GM19438 (cell line): ENCODE measurements around the gene ESF1.
"Not testable (repeated sequence)": the region's sequence is repeated elsewhere in the genome, so short reads cannot be mapped to it uniquely, and the experiment has no call there.

Experiments
- ATAC-seq: cut with Tn5 transposase; IDR thresholded peaks from one replicate; pipeline ENCODE4 v1.9.1; 2021; ENCODE audit warnings: low read depth; ENCODE audit not compliant: unreplicated experiment

Gene ESF1

DNA sequence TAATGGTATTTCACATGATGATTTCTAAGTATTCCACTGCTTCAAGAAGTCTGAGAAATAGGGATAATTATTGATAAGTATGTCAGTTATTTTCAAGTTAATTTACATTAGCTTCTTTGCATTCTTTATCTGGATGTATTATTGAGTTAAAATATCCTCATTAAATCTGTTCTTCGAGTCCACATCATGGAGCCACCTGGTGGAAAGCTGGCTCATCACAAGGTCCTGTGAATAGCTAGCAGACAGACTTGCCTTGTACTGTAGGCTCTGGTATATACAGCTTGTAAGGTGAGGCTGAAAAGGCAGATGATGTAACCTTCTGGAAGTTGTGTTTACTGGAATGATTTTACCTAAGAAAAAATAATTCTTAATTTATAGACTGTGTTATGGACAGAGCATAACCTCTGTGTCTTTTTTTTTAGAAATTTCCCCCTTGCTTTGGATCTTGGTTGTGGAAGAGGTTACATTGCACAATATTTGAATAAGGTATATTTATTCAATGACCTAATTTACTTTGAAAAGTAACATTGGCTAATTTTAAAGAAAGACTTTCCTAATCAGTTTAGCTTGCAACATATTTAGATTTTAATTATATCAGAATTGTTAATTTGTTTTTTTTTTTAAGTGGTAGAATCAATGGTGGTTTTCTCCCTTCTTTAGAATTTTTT, 3.6 kb upstream of the ESF1 start:
- ATAC-seq, result no peak

DNA sequence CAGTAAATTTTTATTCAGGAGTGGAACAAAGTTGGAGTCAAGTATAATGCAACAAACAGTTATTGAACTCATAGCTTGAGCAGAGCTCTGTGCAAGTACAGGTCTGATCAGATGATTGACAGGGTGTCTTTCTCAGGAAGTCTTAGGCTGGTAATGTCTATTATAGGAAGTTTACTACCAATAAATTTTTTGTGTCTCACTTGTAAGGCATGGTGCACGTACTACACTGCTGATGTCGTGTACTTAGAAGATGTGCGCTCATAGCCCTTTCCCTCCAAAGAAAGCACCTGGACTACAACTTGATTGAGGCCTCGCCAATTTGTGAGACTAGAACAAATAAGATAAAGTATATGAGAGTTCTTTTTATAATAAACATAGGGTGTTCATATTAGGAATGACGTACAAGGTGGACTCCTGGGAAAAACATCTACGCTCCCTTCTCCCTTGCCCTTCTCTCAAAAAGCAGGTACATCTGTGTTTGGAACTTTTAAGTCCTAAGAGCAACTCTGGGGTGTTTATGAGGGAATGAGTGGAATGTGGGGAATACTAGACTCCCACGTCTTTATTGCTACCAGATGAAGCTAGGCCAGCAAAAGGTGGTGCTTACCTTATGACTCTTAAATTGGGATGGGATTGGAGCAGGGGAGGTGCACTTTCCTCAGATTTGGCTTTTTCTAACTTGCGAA, 1.6 kb upstream of the ESF1 start:
- ATAC-seq, result no peak

- ATAC-seq, result peak; percentile 3
Measured at GRCh38 chr20:13784271-13784892, 337 bp downstream of the ESF1 start.

DNA sequence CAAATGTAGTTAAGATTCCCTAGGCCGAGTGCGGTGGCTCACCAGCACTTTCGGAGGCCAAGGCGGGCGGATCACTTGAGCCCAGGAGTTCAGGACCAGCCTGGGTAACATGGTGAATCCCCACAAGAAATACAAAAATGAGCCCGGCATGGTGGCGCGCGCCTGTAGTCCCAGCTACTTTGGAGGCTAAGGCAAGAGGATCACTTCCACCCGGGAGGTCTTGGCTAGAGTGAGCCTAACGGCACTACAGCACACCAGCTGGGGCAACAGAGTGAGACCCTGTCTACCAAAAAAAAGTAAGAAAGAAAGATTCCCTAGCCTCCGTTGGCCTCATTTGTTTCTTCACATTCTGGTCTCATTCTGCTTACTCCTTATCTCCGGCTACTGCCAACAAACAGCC, 1.2 kb downstream of the ESF1 start:
- no peak for ATAC-seq

- ATAC-seq, result peak; percentile 58
Measured at GRCh38 chr20:13778827-13779226, 5.9 kb downstream of the ESF1 start.

GRCh38 chr20:13777171-13777601, 7.5 kb downstream of the ESF1 start:
- ATAC-seq, result no peak

- ATAC-seq, result no peak
Measured at GRCh38 chr20:13775867-13776266, 8.9 kb downstream of the ESF1 start.

- ATAC-seq, result no peak
Measured at GRCh38 chr20:13772529-13772928, 12.2 kb downstream of the ESF1 start.

DNA sequence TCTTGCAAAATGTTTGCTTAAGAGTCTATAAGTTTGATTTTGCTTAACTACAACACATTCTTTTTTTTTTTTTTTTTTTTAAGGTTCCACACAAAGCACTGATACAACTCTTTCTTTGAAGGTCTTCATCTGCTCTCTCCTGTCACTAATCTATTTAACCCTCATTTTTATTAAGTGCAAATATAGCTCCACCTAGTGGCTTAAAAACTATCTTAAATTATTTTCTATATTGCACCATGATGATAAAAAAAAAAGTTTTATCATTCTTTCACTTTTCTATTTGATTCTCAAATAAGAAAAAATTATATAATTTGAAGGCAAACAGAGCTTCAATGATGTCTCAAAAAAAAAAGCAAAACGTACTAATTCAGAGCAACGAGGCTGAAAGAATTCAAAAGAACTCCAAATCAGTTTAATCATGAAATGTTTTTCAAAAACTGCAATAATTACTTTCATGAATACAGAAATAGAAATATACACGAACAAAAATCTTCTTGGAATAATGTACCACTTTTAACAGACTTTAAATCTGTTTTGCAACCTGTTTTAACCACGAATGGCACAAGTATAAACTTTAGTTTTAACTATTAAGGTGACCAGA, 12.8 kb downstream of the ESF1 start:
- no peak for ATAC-seq

DNA sequence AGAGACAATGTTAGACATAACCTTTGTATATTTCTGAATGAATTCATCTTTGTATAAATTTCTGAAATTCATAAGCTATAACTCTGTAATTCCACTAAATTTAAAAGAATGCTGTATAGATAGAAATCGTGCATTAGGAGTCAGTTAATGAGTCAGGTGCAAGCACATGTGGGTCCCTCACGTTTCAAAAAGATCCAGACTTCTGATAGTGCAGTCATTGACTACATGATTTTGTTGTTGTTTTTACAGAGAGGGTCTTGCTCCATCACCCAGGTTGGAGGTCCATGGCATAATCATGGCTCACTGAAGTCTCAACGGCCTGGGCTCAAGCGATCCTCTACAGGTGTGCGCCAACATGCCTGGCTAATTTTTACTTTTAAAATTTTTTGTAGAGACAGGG, 14.6 kb downstream of the ESF1 start:
- no peak for ATAC-seq

DNA sequence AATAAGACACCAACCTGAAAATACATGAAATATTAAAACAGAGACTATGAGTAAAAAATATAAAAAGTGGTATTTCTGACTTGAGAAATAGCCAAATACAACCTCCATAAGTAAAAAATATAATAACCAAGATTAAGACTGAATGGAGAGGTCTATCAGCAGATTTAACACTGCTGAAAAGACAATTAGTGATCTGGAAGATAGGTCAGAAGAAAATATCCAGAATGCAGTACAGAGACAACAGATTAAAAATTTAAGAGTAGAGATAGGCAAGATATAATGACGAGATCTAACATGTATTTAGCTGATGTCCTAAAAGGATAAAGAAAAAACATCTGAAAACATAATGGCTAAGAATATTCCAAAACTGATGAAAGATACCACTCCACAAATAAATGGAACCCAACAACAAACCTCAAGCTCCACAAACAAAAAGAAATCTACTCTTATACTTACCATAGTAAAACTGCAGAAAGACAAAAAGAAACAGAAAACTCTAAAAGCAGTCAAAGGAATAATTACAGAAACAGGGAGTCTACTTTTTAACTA, 18.8 kb downstream of the ESF1 start:
- ATAC-seq, result no peak

DNA sequence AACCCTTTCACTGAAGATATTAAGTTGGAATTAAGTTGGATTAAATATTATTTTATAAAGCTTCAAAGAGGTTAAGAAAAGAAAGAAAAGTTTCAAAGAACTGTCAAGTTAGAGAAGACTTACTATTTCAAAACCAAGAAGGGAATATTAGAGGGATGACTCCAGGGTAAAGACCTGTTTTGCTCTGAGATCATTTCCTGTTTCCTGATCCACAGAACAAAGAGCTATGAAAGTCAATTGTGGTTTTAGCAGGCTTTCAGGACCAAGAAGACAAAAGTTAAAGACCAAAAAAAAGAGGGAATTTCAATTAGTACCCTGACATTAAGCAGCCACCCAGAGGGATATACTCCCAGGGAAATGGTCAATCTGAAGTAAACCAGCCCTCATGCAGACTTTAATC, 19.4 kb downstream of the ESF1 start:
- no peak for ATAC-seq

DNA sequence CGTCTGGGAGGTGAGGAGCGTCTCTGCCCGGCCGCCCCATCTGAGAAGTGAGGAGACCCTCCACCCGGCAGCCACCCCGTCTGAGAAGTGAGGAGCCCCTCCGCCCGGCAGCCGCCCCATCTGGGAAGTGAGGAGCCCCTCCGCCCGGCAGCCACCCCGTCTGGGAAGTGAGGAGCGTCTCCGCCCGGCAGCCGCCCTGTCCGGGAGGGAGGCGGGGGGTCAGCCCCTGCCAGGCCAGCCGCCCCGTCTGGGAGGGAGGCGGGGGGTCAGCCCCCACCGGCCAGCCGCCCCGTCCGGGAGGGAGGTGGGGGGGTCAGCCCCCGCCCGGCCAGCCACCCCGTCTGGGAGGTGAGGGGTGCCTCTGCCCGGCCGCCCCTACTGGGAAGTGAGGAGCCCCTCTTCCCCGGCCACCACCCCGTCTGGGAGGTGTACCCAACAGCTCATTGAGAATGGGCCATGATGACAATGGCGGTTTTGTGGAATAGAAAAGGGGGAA, 24.2 kb downstream of the ESF1 start:
- ATAC-seq, result not testable (repeated sequence)

DNA sequence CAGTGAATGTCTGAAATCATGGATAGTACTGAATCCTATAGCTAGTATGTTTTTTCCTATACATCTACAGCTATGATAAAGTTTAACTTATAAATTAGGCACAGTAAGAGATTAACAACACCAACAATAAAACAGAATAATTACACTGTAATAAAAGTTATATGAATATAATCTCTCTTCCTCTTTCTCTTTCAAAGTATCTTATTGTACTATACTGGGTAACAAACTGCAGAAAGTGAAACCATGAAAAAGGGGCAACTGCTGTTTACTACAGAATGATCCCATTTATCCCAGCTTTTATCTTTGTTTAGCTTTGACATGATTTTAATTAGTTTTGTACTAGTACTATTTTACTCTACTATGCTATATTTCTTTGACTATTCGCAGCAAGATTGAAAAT, 25.8 kb downstream of the ESF1 start:
- no peak for ATAC-seq

DNA sequence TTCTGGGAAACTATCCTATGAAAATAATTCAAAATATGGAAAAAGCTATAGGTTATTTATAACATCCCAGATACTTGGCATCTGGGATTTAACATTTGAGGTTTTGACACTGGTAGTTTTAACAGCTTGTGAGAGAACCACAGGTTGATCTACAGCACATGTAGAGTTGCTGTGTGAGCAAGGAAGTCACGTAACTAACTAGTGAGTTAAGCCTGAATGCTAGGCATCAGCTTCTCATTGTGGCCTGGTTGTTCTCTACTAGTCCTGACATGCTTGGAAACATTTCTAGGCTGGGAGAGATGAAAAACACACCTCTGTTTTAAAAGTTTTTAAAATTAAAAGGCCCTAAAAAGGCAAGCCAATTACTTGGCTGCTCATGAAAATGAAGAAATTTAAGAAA, 28.2 kb downstream of the ESF1 start:
- ATAC-seq, result no peak

GRCh38 chr20:13755809-13756208, 28.9 kb downstream of the ESF1 start:
- no peak for ATAC-seq

- ATAC-seq, result no peak
Measured at GRCh38 chr20:13753436-13754036, 31.2 kb downstream of the ESF1 start.

- no peak for ATAC-seq
Measured at GRCh38 chr20:13749811-13750210, 34.9 kb downstream of the ESF1 start.

GRCh38 chr20:13745784-13746183, 38.9 kb downstream of the ESF1 start:
- no peak for ATAC-seq

DNA sequence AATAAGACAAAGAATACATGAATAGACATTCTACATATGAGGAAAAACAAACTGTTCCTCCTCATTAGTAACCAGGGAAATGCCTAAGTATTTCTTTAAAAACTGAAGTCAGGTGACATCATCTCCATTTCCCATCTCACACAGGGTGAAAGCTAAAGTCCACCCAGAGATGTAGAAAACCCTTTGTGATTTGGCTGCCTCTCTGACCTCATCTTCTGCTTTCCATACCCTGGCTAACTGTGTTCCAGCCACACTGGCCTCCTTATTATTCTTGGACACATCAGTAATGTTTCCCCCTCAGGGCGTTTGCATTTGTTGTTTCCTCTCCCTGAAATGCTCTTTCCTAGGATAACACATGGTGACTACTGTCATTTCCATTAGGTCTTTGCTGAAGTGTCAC, 40.4 kb downstream of the ESF1 start:
- no peak for ATAC-seq

DNA sequence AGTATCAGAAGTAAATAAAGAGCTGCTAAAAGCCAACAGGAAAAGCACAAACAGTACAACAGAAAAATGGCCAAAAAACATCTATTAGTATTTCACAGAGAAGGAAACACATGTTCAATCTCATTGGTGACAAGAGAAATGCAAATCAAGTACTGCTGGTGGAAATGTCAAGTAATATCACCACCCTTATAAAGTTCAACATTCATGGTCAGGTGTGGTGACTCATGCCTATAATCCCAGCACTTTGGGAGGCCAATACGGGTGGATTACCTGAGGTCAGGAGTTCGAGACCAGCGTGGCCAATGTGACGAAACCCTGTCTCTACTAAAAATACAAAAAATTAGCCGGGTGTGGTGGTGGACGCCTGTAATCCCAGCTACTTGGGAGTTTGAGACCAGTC, 42.8 kb downstream of the ESF1 start:
- ATAC-seq, result no peak
